ENCODE measurements around the gene SERF2. TPM values are rescaled to one million over a fixed set of nuclear protein-coding genes. Genes with fewer than 3 reads are reported as not detected.

The SERF2 gene
- total RNA-seq, 2 donors from 2014 or later, result 966 to 1,595 TPM

DNA sequence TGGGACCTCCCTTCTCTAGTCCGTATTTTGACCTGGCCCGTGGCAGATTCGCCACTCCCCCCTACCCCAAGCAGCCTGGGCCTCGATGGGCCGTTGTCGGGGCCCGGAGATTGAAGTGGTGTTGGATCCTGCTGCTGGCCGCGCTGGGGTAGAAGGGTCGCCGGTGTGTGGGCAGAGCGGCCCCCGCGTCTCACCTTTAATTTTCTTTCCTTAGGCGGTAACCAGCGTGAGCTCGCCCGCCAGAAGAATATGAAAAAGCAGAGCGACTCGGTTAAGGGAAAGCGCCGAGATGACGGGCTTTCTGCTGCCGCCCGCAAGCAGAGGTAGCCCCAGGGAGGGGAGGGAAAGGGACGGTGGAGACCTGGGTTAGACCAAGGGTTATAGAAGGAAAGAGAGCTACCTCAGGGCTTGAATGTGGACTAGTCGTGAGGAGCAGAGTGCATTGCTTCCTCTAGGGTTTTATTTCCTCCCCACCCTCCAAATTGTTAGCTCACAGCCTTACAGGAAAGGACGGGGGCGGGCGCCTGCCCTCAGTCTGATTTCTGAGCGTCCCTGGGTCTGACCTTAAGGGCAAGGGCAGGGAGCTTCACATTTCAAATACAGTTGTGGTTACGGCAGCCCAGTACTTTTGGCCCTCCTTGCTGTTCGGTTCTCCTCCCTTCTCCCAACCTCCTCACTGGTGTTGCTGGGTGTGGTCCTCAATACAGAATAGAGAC lies 799 bp downstream of the SERF2 start:
- H3K4me1 ChIP-seq (replicated peaks), result peaks cover 22% of the 10 kb centered on the region
- intact Hi-C loops (cut with DNase I), result no loop called here
- H3K9me3 ChIP-seq, result no peaks in the 10 kb centered on the region
- TF ChIP-seq POLR2A (IDR thresholded peaks at IDR 0.05) (peak; percentile 52), POLR2AphosphoS5 (IDR thresholded peaks at IDR 0.05) (no peak)
- TF ChIP-seq, protein P1, sequence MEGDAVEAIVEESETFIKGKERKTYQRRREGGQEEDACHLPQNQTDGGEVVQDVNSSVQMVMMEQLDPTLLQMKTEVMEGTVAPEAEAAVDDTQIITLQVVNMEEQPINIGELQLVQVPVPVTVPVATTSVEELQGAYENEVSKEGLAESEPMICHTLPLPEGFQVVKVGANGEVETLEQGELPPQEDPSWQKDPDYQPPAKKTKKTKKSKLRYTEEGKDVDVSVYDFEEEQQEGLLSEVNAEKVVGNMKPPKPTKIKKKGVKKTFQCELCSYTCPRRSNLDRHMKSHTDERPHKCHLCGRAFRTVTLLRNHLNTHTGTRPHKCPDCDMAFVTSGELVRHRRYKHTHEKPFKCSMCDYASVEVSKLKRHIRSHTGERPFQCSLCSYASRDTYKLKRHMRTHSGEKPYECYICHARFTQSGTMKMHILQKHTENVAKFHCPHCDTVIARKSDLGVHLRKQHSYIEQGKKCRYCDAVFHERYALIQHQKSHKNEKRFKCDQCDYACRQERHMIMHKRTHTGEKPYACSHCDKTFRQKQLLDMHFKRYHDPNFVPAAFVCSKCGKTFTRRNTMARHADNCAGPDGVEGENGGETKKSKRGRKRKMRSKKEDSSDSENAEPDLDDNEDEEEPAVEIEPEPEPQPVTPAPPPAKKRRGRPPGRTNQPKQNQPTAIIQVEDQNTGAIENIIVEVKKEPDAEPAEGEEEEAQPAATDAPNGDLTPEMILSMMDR (IDR thresholded peaks at IDR 0.05), result no peak
- peak overlapping the region; percentile 89 to 98 for H3K4me3 ChIP-seq
- peaks cover 4 to 5% of the 10 kb centered on the region in 2 donors for H3K36me3 ChIP-seq
- H3K27me3 ChIP-seq (replicated peaks; ENCODE audit: insufficient read depth), result no peaks in the 10 kb centered on the region
- 1% methylated on average over 33 of the region's 33 CpGs for WGBS
- no peak for DNase-seq (ENCODE audit: low spot score)
- H3K27ac ChIP-seq, result peak overlapping the region; percentile 99

DNA sequence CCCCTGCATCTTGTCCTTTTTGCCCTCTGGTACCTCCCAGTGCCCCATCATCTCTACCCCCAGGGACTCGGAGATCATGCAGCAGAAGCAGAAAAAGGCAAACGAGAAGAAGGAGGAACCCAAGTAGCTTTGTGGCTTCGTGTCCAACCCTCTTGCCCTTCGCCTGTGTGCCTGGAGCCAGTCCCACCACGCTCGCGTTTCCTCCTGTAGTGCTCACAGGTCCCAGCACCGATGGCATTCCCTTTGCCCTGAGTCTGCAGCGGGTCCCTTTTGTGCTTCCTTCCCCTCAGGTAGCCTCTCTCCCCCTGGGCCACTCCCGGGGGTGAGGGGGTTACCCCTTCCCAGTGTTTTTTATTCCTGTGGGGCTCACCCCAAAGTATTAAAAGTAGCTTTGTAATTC lies 1.5 kb downstream of the SERF2 start:
- Histone ChIP-seq H3K27ac (peak overlapping the region; percentile 99), H3K9me3 (no peaks in the 10 kb centered on the region), H3K27me3 (replicated peaks; ENCODE audit: insufficient read depth) (no peaks in the 10 kb centered on the region), H3K36me3 (peaks cover 4 to 5% of the 10 kb centered on the region in 2 donors), H3K4me1 (replicated peaks) (peaks cover 26% of the 10 kb centered on the region), H3K4me3 (peak overlapping the region; percentile 89 to 98)
- intact Hi-C loops (cut with DNase I), result no loop called here
- DNase-seq (ENCODE audit: low spot score), result no peak
- TF ChIP-seq, protein P1 (IDR thresholded peaks at IDR 0.05), result no peak
- TF ChIP-seq POLR2A (IDR thresholded peaks at IDR 0.05) (no peak), POLR2AphosphoS5 (IDR thresholded peaks at IDR 0.05) (no peak)
- WGBS, result 79% methylated on average over 10 of the region's 10 CpGs

DNA sequence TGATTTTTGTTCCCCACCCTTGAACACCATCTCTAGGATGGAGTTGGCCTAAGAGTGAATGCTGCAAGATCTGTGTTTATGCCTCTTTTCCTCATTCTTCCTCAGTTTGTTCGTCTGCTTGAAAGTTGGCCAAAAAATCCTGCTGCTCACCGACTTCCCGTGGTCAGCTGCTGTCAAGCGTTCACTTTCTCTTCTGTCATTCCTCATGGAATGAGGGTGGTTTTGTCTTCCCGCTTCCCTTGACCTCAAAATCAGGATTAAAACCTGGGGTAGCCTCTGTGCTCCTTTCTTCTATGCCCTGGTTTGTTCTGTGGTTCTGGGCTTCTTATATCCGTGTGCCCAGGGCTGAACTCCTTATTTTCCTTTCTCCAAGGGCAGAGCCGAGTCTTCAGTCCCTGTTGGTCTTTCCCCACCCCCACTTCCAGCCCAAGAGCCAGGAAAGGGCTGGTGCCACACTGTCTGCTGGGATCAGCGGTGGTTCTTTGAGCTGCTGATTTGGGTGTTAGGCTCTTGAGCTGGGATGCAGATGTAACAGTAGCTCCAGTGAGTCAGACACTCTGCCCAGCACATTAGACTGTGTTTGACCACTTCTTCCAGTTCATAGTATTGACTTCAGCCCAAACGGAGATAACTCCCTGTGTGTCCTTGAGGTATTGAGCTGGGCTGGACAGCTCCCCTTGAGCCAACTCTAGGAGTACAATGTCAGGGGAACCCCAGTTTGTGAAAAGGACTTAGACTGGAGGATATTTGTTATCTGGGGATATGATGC lies 2.3 kb downstream of the SERF2 start:
- no peaks in the 10 kb centered on the region for H3K27me3 ChIP-seq (replicated peaks; ENCODE audit: insufficient read depth)
- intact Hi-C loops (cut with DNase I), result no loop called here
- peak overlapping the region; percentile 99 for H3K27ac ChIP-seq
- DNase-seq (ENCODE audit: low spot score), result no peak
- WGBS, result 86% methylated on average over 9 of the region's 9 CpGs
- peaks cover 4 to 5% of the 10 kb centered on the region in 2 donors for H3K36me3 ChIP-seq
- no peak for TF ChIP-seq POLR2AphosphoS5 (IDR thresholded peaks at IDR 0.05)
- TF ChIP-seq POLR2A (IDR thresholded peaks at IDR 0.05), result no peak
- TF ChIP-seq, protein P1 (IDR thresholded peaks at IDR 0.05), result no peak
- H3K9me3 ChIP-seq, result no peaks in the 10 kb centered on the region
- H3K4me1 ChIP-seq (replicated peaks), result peaks cover 31% of the 10 kb centered on the region
- peak overlapping the region in 1 of 2 donors; percentile 89 for H3K4me3 ChIP-seq

DNA sequence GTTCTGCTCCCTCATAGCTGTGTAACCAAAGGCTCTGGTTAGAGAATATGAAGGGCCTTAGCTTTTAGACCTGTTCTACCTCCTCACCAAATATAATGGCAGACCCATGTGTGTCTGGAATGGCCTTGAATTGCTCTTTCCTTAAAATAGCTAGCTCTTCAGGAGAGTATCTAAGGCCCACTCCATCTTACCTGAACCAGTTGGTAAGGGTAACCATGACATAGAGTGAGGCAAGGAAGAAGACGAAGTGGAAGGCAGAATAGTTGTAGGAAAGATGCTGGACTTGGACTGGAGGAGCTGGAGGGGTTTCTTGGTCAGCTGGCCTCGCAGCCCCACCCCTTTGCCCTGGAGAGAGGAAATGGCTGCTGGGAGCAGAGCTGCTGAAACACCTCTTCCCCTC lies 3.1 kb downstream of the SERF2 start:
- 98% methylated on average over 2 of the region's 2 CpGs for WGBS
- Histone ChIP-seq H3K27me3 (replicated peaks; ENCODE audit: insufficient read depth) (no peaks in the 10 kb centered on the region), H3K27ac (peak overlapping the region in 1 of 2 donors; percentile 99), H3K4me3 (no peak overlapping the region), H3K36me3 (peaks cover 4 to 5% of the 10 kb centered on the region in 2 donors), H3K9me3 (no peaks in the 10 kb centered on the region), H3K4me1 (replicated peaks) (peaks cover 37% of the 10 kb centered on the region)
- DNase-seq (ENCODE audit: low spot score), result no peak
- TF ChIP-seq POLR2A (IDR thresholded peaks at IDR 0.05) (no peak), POLR2AphosphoS5 (IDR thresholded peaks at IDR 0.05) (no peak)
- TF ChIP-seq, protein P1 (IDR thresholded peaks at IDR 0.05), result no peak
- intact Hi-C loops (cut with DNase I), result no loop called here

Measured in prostate gland (tissue), 2 donors.